RKO (cell line): Measurements from ENCODE around the gene GFI1B.

Experiments used
- DNase-seq: peaks from one replicate; pipeline ENCODE4 v3.0.0-alpha.2; 2016; ENCODE audit warnings: low spot score

Gene GFI1B

DNA sequence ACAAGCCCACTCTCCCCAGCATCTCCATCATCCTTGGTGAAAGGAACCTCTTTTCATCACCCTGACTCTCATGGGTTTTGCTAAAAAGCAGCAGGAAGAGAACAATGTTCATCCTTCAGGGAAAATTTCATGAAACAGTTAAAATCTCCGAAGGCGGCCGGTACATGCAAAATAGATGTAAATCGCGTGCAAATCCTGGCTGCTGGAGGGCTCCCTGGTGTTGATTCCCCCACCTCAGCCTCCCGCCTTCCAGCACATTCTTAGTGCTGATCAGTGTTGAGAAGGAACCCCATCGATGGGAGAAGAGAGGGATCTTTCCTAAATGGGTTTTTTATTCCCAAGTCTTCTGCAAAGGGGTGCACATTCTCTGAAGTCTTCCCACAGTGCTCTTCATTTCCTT is 8.7 kb upstream of the GFI1B start:
- DNase-seq = no peak

DNA sequence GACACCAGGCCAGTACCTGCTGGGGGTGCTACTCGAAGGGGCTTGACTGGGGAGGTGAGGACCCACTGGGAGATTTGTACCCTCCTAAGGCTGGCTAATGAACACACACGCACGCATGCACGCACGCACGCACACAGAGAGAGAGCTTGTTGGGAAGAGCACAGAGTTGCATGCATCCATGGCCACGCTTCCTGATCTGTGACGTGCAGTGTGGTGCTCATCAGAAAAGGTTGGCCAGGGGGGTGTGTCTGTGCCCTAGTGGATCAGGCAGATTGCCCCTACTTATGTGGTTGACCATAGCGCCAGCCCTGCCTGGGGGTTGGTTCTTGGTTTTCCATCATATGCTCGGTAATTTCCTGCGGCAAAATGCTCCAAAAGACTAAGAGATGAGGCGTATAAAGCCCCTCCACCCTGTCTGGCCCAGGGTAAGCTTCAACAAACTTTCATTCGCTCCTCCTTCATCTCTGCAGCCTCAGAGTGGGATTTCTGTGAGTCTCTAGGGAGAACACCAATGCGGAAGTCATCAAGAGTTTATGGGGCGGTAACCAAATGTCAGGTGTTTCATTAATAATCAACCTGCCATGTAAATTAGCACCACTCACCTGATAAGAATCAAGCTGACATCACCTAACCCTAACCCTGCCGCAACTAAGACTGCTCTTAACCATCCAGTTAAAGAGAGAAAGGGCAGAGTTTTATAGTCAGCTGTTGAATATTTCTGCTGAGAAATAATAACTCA is 8.0 kb upstream of the GFI1B start:
- DNase-seq = no peak

DNA sequence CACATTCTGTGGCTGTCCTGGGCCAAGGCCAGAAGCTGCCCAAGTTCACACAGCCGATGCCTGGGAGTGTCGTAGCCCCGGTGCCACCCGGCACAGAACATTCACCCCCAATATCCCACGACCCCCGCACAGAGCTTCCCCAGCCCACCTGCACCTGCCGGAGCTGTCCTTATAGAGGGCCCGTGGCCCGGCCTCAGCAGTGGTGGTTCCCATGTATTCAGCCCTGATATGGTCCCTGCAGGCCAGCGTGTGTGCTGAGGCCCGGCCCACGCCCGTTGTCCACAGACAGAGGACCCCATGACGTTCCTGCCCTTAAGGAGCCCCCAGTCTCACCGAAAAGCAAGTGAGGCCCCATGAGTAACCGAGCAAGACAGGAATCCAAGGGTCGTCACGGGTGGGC is 5.3 kb upstream of the GFI1B start:
- DNase-seq = no peak

DNA sequence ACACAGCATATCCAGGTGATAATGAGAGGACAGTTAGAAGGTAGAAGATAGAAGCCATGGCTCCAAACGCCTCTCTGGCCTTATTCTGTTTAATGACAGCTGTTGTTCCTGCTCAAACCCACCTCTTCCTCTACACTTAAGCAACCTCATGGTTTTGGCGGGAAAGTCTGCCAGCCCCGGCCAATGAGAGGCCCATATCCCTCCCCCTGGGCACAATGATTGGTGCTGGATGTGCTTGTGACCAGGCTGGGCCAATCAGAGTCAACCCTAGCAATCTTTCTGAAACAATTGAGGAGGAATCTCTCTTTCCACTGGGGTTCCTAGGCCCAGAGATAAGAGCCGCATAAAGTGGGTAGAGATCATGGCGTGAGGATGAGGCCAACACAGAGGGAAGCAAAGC is 4.8 kb upstream of the GFI1B start:
- peak; percentile 42 for DNase-seq

DNA sequence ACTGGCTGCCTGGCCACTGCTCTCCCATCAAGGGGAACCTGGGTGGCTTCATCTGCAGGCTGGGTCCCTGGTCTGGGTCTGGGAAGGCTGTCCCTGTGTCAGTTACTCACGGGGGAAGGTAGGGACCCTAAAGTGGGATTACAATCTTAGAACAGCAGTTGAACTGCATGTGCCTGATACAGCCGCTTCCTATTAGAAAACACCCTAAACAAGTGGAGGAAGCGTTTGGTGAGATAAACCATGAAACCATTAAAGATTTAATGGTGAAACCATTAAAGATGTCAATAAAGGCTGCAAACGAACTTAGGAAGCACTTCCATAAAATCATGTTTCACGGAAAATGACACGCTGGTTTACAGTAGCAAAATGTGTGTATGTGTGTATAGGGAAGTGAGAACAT is 2.5 kb upstream of the GFI1B start:
- no peak for DNase-seq

DNA sequence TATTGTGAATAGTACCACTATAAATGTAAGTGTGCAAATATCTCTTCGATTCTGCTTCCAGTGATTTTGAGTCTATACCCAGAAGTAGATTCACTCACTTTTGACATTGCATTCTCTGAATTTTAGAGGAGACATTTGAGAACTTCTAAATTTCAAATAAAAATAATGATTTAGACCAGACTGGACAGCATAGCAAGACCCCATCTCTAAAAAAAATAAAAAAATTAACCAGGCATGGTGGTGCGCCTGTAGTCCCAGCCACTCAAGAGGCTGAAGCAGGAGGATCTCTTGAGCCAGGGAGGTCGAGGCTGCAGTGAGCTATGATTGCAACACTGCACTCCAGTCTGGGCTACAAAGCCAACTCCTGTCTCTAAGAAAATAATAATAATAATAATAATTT is 1.9 kb upstream of the GFI1B start:
- no peak for DNase-seq

DNA sequence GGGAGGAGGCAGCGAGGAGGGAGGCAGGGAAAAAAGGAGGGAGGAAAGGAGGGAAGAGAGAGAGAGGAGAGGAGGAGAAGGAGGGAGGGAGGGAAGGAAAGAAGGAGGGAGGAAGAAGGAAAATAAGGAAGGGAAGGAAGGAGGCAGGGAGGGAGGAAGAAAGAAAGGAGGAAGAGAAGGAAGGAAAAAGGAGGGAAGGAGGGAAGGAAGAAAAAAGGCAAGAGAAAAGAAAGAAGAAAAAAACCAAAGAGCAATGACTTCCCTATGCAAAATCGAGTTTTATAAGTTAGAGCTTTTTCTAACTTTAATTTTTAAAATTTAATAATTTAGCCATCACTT is 413 bp upstream of the GFI1B start:
- no peak for DNase-seq

DNA sequence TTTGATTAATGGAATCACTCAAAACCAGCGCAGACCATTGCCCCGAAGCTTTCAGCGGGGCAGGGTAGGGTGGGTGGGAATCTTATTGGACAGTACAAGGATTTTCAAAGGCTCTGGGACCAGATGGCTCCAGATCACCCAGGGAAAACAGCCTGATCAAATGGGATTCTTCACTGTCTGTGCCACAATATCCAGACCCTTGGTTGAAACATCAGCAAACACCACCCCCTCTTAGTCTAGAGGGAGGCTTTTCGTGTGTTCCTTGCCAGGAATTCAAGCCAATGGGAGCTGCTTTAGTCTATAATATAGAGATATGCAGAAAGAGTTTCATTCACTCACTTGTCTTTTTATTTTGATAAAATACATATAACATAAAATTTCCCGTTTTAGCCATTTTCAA is 1.7 kb downstream of the GFI1B start:
- no peak for DNase-seq

DNA sequence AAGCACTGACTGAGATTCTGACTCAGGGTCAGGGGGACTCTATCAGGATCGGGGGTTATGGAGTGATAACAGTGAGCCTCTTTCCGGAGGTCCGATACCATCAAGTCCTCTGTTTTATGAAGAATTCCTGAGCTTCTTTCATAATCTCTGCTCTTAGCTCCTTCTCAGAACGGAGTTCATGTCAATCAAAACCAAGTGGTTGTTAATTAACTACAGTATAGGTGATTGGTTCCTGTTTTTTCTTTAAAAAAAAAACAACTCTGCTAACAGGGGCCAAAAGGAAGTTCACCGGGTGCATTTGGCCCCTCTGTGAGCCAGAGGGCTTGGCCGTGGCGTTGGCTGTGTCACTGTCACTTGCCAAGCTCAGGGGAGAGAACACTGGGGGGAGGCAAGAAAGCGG is 4.0 kb downstream of the GFI1B start:
- no peak for DNase-seq

DNA sequence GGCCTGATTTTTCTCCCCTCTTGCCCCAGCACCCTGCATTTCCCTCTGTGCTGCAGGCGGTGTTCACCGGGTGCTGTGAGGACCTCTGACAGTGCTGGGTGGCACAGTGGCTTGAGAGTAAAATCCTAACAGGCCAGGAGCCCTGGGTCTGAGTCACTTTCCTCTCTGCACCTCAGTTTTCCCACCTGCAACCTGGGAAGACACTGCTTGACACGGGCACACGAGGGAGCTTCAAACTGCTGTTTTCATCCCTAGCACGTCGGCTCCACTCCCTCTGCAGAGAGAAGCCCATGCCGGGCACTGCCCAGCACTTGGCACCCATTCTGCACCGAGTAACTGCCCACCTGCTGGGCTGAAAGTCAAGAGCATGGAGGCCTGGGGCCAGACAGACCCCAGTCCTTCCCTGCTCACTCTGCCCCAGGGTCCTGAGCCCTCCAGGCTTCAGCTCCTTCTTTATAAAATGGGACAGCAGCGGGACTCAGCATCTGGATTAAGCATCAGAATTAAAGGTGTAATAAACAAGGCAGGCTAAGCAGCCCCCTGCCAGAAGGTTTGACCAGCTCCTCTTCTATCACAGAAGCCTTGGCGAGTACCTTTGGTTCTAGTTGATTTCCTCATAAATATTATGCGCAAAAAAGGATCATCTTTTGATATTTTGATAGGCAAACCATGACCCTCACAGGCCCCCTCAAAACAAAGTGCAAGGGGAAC is 5.2 kb downstream of the GFI1B start:
- no peak for DNase-seq

DNA sequence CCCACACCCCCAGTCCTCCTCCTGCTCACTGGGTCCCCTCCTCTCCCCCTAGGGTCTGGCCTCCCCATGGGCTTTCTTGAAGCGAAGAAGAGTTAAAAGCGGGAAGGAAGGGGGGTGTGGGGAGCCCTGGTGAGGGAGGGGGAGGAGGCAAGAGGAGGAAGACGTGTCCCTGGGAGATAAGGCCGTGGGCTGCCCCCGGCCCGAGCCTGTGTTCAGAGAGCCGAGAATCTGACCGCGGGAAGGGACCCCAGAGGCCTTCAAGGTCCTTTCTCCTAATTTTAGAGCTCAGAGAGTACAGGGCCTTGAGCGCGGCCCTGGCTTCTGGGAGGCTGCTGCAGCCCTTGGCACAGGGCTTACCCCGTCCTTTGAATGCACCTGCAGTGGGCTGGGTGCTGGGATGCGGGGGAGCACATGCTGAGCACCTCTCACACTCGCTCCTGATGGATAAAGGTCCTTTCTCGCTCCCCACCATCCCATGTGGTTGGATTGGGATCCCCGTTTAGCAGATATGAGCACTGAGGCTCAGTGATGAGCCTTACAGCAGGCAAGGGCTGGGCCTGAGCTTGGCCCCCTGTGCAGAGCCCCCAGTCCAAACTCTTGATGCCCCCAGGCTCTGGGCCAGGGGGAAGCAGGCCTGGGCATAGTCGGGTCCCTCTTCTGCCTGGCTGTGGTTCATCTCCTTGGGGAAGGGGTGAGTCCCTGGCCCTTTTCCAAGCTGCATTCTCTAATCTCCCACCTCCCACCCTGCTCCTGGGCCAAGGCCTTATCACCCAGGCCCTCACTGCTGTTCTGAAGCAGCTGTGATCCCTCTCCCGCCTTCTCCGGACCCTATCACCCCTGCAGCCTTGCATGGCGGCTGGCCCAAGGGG is 5.9 kb downstream of the GFI1B start:
- no peak for DNase-seq

DNA sequence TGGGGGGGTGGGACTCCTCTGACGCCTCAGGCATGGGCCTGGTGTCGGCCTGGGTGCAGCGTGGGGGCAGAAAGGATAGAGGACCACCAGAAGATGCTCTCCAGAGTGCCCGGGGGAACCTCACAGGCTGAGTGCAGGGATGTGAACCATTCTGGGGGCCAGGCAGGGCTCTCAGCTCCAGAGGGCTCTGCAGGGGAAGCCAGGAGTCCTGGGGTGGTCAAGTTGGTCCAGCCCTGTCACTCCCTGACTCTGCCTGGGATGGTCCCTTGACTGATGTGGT is 6.5 kb downstream of the GFI1B start:
- no peak for DNase-seq

DNA sequence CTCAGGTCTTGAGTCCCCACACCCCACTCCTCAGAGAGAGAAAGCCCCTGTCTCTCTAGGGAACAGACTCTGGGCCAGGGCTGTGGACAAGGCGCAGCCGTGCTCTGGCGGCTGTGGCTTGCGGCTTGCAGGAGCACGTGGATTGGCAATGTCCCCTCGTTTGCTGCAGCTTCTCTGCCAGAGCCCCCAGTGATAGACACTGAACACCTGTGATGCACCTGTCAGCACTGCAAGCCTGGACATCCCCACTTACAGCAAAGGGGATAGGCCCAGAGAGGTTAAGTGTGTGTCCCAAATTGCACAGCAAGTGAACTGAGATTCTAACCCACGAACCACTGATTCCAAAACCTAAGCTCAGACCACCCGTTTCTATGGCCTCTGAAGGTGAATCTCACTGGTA is 7.0 kb downstream of the GFI1B start:
- no peak for DNase-seq

DNA sequence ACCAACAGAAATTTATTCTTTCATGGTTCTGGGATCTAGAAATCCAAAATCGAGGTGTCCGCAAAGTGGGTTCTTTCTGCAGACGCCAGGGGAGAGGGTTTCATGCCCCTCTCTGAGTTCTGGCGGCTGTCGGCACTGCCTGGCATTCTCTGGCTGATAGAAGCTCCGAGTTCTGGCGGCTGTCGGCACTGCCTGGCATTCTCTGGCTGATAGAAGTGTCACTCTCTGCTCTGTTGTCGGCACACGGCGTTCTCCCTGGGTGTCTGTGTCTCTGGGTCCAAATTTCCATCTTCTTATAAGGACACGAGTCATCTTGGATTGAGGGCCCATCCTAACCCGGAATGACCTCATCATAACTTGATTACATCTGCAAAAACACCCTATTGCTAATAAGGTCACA is 7.6 kb downstream of the GFI1B start:
- DNase-seq = no peak

DNA sequence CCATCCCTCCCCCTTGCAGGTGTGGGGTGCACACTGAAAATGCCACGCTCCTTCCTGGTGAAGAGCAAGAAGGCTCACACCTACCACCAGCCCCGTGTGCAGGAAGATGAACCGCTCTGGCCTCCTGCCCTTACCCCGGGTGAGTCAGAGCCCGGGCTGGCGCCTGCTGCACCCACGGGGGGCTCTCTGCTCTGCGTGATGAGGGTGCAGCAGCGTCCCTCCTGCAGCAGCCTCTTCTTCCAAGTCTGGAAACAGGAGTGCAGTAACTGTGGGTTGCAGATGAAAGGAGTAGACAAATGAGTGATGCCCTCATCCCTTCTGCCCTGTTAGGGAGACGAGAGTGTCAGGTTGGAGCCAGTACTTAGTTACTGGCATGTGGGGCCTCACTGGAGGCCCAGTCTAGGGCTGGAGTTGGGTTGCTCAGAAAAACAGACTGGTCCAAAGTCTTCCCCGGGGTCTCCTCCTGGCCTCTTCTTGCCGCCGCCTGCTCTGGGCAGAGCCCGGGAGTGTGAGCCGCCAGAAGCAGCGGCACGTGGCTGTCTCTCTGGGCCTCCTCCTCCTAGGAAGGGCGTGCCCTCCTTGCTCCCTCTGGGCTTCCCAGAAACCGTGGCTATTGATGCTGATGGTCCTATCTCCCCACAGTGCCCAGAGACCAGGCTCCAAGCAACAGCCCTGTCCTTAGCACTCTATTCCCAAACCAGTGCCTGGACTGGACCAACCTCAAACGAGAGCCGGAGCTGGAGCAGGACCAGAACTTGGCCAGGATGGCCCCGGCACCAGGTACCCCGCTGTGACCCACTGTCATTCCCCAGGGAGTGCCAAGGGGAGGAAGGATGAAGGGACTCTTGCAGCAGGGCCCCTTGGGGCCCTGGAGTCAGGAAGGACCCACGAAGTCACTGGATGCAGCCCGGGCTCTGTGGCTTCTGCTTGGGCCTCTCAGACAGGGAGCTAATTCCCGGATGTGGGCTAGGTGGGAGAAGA is 8.4 kb downstream of the GFI1B start:
- no peak for DNase-seq

DNA sequence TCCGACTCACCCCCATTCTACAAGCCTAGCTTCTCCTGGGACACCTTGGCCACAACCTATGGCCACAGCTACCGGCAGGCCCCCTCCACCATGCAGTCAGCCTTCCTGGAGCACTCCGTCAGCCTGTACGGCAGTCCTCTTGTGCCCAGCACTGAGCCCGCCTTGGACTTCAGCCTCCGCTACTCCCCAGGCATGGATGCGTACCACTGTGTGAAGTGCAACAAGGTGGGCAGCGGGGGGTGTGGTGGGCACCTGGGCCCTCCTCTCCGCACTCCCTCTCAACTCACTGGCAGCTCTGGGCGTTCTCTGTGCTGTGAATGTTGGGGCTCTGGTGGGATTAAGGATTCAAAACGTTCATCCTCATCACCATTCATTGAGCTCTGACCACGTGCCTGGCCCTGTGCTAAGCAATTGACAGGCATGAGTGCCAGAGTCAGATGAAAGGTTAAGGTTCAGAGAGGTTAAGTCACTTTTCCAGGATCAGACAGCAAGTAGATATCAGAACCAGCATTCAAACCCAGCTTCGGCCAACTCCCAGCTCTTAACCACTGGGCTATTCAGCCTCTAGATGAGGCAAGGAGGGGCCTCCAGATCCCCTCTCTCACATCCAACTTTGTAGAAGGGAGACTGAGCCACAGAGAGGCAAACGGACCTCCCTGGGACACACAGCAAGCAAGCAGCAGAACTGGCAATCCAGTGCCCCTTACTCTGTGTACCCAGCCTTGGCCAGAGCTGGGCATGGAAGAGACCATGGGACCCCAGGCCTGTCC is 9.9 kb downstream of the GFI1B start:
- no peak for DNase-seq

DNA sequence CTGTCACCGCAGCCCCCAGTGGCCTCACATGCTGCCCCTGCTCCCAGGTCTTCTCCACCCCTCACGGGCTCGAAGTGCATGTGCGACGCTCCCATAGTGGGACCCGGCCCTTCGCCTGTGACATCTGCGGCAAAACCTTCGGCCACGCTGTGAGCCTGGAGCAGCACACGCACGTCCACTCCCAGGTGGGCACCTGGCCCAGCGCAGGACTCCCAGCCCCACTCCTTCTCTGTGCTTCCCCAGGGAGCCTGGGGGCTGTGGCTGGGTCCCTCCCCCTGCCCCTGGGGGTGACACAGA is 10.5 kb downstream of the GFI1B start:
- DNase-seq = no peak

DNA sequence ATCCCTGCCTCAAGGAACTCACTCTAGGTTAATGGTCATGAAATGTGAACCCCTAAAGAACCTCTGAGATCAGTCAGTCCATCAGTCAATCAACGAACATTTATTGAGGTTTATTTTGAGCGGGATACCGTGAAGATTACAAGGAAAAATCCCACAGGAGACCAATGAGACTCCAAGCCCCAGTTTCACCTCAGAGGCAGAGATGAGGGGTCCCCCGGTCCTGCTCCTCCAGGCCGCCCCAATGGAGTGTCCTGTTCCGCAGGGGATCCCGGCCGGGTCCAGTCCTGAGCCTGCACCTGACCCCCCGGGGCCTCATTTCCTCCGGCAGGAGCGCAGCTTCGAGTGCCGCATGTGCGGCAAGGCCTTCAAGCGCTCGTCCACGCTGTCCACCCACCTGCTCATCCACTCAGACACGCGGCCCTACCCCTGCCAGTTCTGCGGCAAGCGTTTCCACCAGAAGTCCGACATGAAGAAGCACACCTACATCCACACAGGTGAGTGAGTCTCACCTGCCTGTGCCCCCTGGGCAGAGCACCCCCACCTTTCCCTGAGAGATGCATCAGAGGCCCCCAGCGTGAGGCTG is 11.0 kb downstream of the GFI1B start:
- DNase-seq = no peak

DNA sequence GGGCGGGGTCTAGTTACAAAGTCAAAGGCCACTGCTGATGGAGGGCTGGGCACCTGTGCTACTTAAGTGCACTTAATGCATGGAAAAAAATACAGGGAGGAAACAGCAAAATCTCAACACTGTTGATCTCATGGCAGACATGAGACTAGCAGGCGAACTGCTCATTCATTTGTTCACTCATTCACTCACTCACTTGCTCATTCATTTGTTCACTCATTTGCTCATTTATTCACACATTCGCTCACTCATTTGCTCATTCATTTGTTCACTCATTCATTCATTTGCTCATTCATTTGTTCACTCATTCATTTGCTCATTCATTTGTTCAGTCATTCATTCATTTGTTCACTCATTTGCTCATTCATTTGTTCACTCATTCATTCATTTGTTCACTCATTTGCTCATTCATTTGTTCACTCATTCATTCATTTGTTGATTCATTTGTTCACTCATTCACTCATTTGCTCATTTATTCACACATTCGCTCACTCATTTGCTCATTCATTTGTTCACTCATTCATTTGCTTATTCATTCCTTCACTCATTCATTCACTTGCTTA is 11.6 kb downstream of the GFI1B start:
- DNase-seq = peak; percentile 62

DNA sequence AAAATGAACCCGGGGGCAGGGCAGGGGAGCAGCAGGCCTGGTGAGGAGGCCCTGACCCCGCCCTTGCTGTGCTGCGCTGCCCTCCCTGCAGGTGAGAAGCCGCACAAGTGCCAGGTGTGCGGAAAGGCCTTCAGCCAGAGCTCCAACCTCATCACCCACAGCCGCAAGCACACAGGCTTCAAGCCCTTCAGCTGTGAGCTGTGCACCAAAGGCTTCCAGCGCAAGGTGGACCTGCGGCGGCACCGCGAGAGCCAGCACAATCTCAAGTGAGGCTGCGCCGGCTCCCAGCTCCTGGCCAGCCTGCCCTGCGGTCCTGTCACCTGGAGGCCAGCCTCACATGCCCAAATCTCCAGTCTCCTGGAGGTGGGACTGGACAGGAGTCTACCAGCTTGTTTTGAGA is 12.3 kb downstream of the GFI1B start:
- no peak for DNase-seq
